GM23338 (cell line): ENCODE measurements around the gene BCL10. TPM values are rescaled to one million over a fixed set of nuclear protein-coding genes. Genes with fewer than 3 reads are reported as not detected.

Experiments used
- CREB1 ChIP-seq: fragments of 250-450 bp; sonication (Bioruptor Pico); IDR thresholded peaks from 2 replicates; pipeline ENCODE4 v1.5.0; 2020; ENCODE audit warnings: low read depth, mild to moderate bottlenecking, moderate library complexity
- EZH2phosphoT487 ChIP-seq: fragments of 200-600 bp; sonication (generic); IDR thresholded peaks from one replicate; pipeline ENCODE4 v1.8.1; 2018; ENCODE audit warnings: antibody characterized with exemption; ENCODE audit not compliant: unreplicated experiment
- JUNB ChIP-seq: IDR thresholded peaks from one replicate; pipeline ENCODE4 v1.6.1; 2016; ENCODE audit warnings: antibody characterized with exemption; ENCODE audit not compliant: unreplicated experiment
- NANOG ChIP-seq: IDR thresholded peaks from 2 replicates; pipeline ENCODE4 v1.6.1; 2016; ENCODE audit warnings: antibody characterized with exemption, borderline replicate concordance
- POLR2AphosphoS5 ChIP-seq: IDR thresholded peaks from 2 replicates; pipeline ENCODE4 v1.6.1; 2016; ENCODE audit warnings: antibody characterized with exemption, low read depth
- REST ChIP-seq: IDR thresholded peaks from one replicate; pipeline ENCODE4 v1.6.1; 2018; ENCODE audit warnings: antibody characterized with exemption; ENCODE audit not compliant: unreplicated experiment
- ZNF331 ChIP-seq: fragments of 250-450 bp; sonication (Bioruptor Pico); IDR thresholded peaks from 2 replicates; pipeline ENCODE4 v1.5.0; 2020; ENCODE audit warnings: low read depth, mild to moderate bottlenecking, moderate library complexity
- ZNF462 ChIP-seq: fragments of 250-450 bp; sonication (Bioruptor Pico); IDR thresholded peaks from 2 replicates; pipeline ENCODE4 v1.5.0; 2020; ENCODE audit warnings: mild to moderate bottlenecking, moderate library complexity
- polyA plus RNA-seq: library from polyadenylated mRNA; unstranded; fragments of >200 nt; fragmentation: Nextera tagmentation; extraction: Ambion mirVana; gene quantifications from 2 replicates; pipeline ENCODE4 v1.2.1, GENCODE V29; 2016
- total RNA-seq: library from RNA; depleted of rRNA; stranded (reverse); fragments of >200 nt; shearing (Covaris generic); gene quantifications from 2 replicates; pipeline ENCODE4 v1.2.3, GENCODE V29; 2014
- TF ChIP-seq, protein P1 (sequence below): IDR thresholded peaks from 2 replicates; pipeline ENCODE4 v1.6.1; 2016; ENCODE audit warnings: antibody characterized with exemption

The BCL10 gene
- total and polyA plus RNA-seq, 2 experiments from 2014 or later: 23.1 to 33.7 TPM

DNA sequence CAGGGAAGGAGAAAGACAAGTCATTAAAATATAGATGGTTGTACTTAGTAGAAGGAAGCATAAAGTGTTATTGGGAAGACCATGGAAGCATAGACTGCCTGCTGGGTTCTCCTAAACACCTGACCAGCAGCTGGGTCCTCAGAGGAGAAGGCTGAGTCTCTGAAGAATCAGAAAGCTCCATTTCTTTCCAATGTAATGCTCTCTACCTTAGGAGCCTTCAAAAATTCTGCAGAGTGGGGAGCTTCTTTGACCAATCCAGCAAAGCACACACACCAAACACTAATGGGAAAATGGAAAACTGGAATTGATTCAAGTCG lies 21.1 kb upstream of the BCL10 start (continued):
- TF ChIP-seq ZNF462 (CRISPR knock-in tag) (no peak), JUNB (no peak), POLR2AphosphoS5 (no peak), EZH2phosphoT487 (no peak), CREB1 (no peak), ZNF331 (CRISPR knock-in tag) (no peak), REST (no peak), NANOG (no peak)
- TF ChIP-seq, protein P1, sequence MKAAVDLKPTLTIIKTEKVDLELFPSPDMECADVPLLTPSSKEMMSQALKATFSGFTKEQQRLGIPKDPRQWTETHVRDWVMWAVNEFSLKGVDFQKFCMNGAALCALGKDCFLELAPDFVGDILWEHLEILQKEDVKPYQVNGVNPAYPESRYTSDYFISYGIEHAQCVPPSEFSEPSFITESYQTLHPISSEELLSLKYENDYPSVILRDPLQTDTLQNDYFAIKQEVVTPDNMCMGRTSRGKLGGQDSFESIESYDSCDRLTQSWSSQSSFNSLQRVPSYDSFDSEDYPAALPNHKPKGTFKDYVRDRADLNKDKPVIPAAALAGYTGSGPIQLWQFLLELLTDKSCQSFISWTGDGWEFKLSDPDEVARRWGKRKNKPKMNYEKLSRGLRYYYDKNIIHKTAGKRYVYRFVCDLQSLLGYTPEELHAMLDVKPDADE: no peak
